DLD1 (cell line): ENCODE results near the gene FKTN.

Experiments used
- in situ Hi-C: cut with HindIII; loops from 2 replicates; pipeline ENCODE4 v1.10.0; 2017; ENCODE audit warnings: low sequenced_read_pairs

FKTN gene

DNA sequence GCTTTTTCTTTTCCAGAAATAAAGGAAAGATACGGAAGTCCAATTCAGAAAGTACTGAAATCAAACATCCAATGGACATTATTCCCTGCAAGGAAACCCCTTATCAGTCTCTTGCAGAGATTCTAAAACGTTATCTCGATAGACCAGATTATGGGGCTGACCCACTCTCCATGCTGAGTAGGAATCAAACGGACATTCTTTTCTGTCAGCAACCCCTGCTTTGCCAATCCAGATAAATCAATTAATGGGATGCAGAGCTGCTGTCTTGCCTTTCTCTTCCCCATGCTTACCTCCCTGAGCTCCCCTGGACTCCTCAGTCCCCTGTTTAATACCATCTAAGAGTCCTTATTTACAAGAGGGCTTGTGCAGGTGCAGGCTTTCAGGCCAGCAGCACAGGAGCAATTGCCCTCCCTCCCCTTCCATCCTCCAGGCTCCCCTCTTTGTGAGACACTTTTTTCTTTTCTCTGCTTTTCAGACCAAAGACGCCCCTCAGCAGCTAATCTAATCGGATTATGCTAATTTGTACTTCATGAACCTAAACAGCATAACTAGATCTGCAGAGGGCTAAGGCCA is 118.5 kb downstream of the FKTN start:
- in situ Hi-C loops, result no loop called here

DNA sequence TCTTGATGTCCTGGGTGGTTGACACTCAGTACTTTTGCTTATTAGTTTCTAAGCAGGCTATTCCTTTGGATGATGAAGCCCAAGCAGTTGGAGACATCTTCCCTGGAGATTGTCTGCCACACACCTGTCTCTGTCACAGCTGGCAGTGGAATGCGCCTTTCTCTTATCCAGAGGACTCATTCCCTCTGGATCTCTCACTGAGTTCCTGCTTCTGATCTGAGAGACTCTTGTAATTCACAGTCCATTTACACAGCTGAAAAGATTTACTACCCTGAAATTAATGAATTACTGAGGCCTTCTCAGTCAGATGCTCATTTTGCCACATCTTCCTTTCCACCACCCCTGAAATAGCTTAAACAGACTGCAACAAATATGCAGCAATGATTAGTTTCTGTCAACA is 120.2 kb downstream of the FKTN start:
- in situ Hi-C loops, result no loop called here

DNA sequence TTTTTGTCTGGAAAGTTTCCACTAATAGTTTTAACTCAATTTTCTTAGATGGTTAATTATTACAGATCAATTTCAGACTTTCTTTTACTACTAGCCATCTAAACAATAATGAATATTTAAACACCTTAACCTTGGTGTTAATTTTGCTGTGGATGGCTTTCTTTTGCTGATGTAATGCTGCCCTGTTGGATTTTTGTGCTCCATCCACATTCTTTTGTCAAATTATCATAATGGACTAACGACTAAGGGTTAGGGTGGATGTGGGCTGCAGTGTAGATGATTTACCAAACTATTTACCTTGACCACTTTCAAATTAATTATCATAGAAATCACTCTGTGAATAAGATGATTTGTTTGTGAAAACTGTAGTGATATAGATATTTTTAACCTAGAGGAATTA is 120.8 kb downstream of the FKTN start:
- in situ Hi-C loops, result no loop called here

DNA sequence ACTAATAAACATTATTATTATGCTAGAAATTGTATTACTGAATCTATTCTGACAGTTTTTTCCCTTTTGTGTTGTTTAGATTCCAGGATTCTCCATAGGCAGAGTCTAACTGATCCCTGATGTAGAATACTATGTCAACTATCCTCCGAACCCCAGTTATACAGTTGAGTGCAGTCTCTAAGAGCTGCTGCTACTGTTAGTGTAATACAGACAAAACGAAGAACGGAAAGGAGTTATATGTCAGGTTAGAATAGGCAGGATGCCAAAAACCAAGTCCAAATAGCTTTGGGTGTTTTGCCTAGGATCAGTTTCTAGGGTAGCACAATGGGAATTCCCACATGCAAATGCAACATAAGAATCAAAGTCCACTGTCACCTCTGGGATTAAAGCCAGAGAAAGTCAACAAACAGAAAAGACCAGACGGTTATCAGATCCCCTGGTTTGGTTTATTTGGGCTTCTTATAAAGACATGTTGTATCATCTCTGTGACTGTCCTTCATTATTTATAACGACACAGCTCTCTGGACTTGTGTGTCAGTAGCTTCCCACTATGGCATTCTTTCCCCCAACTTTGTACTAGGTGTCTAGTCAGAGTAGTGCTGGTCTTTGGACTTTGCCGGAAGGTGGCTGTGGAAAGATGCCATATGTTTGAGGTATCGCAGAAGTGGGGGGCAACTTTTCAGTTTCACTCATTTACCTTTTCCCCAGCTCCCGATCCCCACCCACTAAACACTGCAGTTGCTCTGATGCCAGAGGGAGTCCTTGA is 121.5 kb downstream of the FKTN start:
- in situ Hi-C loops, result no loop called here

DNA sequence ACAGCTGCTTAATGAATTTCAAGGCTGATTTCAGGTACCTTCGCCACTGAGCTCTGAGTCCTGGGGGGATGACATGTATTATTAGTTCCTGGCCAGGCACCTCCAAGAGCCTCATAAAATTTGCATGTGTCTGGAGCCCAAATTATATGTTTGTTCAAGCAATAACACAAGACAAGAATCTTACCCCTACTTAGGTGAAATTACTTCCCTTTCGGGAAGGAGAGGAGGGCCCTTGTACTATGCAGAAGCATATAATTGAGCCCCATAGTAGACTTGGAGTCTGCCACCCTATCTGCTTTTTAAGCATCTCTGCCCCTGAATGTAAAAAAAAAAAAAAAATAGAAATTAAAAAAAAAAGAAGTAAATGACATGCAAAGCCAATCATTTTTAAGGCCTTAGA is 123.4 kb downstream of the FKTN start:
- in situ Hi-C loops, result no loop called here

DNA sequence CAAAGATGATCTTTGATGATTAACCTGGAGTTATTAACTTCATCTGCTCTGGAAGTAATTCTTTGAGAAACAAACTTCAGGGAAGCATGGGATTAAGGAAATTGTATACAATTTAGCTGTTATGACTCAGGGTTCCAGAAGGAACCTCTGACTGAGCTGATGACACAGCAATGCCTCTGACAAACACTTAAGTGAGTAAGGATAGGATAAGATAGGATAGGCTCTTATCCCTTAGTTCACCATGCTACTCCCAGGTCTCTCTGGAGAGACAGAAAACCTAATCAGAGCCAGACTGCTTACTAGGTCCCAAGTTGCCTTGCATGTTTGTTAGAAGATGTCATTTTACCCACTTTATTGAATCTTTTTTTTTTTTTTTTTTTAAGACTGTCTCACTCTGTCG is 123.8 kb downstream of the FKTN start:
- in situ Hi-C loops, result no loop called here

DNA sequence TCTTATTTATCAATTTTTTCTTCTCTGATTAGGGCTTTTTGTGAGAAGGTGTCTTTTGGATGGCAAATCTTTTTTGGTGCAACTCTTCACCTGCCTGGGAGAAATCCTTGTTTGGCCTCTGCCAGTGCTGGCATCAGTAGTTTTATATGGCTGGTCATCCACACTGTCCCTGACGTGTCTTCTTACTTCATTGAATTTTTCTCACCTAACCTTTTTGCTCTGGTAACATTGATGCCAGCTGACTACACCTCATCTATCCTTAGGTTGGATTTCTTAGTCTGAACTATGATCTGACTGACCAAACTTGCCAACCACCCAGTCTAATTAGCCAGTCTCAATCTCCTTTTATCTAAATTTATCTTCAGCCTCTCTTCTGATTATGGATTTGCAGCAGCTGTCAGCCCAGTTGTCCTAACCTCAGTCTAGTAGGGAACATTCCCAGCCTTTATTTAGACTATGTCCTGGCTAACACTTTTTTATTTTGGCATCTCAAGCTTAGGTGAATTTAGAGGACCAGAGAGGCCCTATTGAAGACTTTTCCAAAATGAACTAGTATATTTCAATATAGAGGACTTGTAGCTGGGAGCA is 125.9 kb downstream of the FKTN start:
- in situ Hi-C loops, result no loop called here

DNA sequence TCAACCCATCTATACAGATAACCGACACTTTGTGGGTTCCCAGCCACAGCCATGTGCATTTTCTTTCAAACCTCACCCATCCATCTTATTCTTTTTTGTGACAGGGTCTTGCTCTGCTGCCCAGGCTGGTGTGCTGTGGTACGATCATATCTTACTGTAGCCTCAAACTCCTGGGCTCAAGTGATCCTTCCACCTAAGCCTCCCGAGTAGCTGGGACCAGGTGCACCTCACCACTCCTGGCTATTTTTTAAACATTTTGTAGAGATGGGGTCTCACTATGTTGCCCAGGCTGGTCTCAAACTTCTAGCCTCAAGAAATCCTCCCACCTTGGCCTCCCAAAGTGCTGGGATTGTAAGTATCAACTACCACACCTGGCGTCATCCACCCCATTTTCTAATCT is 129.0 kb downstream of the FKTN start:
- in situ Hi-C loops, result no loop called here
